T-helper 2 cell treated with Interferon-gamma antibody and Interleukin-4, amounts not matched to agents 100 ng/mL and 5 ng/mL, for 36 hours (primary cell): ENCODE measurements around the gene PGLYRP4. TPM values are rescaled to one million over a fixed set of nuclear protein-coding genes. Genes with fewer than 3 reads are reported as not detected.

Source experiments
- intact Hi-C: fragments of 100-400 bp; cut with micrococcal nuclease; formaldehyde crosslinking; loops from one replicate; pipeline ENCODE4 v1.15.1; 2023
- total RNA-seq: library from RNA; stranded (reverse); gene quantifications from 2 replicates; pipeline ENCODE4 v1.2.3, GENCODE V29; 2022

The PGLYRP4 gene
- total RNA-seq, 1 donor from 2014 or later, result not detected

- intact Hi-C loops, result no loop called here
These were observed 56.5 kb downstream of the PGLYRP4 start for GRCh38 chr1:153292185-153292584.

- intact Hi-C loops, result no loop called here
These were observed 57.1 kb downstream of the PGLYRP4 start for GRCh38 chr1:153291514-153291913.

GRCh38 chr1:153288634-153289275, 59.9 kb downstream of the PGLYRP4 start:
- intact Hi-C loops, result no loop called here

Other genes starting within 250 kb of the PGLYRP4 start
- gene SPRR2F, start 235.3 kb downstream of the PGLYRP4 start, total RNA-seq, result not detected in 2 replicates
- not detected in 2 replicates for gene SPRR2G, start 198.0 kb downstream of the PGLYRP4 start, total RNA-seq
- not detected in 2 replicates for gene LELP1, start 145.4 kb downstream of the PGLYRP4 start, total RNA-seq
- not detected in 2 replicates for gene PRR9, start 131.3 kb downstream of the PGLYRP4 start, total RNA-seq
- not detected in 2 replicates for gene LORICRIN, start 89.2 kb downstream of the PGLYRP4 start, total RNA-seq
- not detected in 2 replicates for gene PGLYRP3, start 35.9 kb downstream of the PGLYRP4 start, total RNA-seq
- not detected in 2 replicates for gene S100A9, start 9.0 kb upstream of the PGLYRP4 start, total RNA-seq
- not detected in 2 replicates for gene S100A12, start 26.8 kb upstream of the PGLYRP4 start, total RNA-seq
- gene S100A8, start 42.2 kb upstream of the PGLYRP4 start, total RNA-seq, result not detected in 2 replicates
- gene S100A7A, start 67.7 kb upstream of the PGLYRP4 start, total RNA-seq, result not detected in 2 replicates
- not detected in 2 replicates for gene S100A7, start 111.8 kb upstream of the PGLYRP4 start, total RNA-seq
- 526 and 530 TPM in 2 replicates for gene S100A6, start 187.2 kb upstream of the PGLYRP4 start, total RNA-seq
- gene S100A5, start 192.1 kb upstream of the PGLYRP4 start, total RNA-seq, result 4.5 and 5.4 TPM in 2 replicates
- gene S100A4, start 197.0 kb upstream of the PGLYRP4 start, total RNA-seq, result 871 and 885 TPM in 2 replicates
- not detected in 2 replicates for gene S100A3, start 200.4 kb upstream of the PGLYRP4 start, total RNA-seq
- 0.73 and 0.89 TPM in 2 replicates for gene S100A2, start 217.0 kb upstream of the PGLYRP4 start, total RNA-seq